T-helper 22 cell (primary cell): ENCODE data around the gene EHD1.
"Not testable (repeated sequence)": the region's sequence is repeated elsewhere in the genome, so short reads cannot be mapped to it uniquely, and the experiment has no call there.

Experiments used
- DNase-seq: peaks from one replicate; pipeline ENCODE4 v3.0.0-alpha.2; 2020; ENCODE audit warnings: low read depth

The EHD1 gene

DNA sequence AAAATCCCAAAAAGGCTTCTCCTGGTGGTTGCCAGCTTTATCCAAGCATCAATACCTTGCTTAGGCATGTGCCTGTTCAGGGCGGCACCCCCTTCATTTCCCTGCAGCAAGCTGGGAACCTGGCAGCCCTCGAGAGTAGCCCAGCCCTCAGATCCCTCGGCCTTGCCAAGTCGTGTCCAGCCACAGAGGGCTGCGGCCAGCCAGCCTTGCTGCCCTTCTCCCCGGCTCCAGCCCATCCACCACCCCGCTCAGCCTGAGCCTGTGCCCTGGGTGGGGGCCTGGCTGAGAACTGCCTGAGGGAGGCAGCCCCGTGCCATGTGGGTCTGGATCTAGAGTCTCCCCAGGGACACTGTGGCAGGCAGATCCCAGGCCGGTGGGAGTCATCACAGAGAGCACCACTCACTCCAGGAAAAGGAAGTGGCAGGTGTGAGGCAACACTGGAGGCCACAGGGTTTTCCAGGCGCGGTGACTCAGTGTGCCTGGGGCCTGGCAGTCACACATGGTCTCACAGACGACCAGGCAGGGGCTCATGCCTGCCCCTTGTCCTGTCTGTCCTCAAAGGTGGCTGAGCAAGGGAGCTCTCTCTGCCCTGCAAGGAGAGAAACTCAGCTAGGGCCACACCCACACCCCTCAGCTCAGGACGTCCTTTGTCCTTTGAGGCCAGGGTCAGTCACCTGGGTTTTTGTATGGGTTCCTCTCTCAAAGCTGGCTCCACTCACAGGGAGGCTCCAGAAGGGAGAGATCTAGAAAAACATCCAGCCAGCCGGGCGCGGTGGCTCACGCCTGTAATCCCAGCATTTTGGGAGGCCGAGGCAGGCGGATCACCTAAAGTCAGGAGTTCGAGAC, 21.8 kb downstream of the EHD1 start:
- no peak for DNase-seq

DNA sequence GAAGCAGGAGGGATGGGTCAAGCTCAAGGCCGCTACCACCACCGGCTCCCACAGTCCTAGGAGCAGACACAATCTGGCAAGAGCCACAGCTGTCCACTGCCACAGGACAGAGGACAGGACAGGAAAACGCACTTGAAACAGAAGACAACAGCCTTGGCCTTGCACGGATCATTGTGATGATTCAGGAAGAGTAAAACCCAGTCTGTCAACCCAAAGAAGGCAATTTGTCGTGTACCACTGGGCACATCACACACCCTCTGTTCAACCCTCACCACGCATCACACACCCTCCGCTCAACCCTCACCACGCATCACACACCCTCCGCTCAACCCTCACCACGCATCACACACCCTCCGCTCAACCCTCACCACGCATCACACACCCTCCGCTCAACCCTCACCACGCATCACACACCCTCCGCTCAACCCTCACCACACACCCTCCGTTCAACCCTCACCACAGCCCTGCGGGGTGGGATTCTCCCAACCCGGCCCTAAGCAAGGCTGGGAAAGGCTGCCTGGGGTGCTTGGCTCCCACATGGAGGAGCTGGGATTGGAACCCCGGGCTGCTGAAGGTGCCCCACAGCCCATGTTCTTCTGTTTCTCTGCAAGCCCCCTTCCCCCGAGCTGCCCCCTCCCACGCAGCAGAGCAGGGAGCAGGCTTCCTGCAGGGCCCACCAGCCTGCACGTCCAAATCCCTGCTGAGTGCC, 22.7 kb downstream of the EHD1 start:
- DNase-seq, result no peak

DNA sequence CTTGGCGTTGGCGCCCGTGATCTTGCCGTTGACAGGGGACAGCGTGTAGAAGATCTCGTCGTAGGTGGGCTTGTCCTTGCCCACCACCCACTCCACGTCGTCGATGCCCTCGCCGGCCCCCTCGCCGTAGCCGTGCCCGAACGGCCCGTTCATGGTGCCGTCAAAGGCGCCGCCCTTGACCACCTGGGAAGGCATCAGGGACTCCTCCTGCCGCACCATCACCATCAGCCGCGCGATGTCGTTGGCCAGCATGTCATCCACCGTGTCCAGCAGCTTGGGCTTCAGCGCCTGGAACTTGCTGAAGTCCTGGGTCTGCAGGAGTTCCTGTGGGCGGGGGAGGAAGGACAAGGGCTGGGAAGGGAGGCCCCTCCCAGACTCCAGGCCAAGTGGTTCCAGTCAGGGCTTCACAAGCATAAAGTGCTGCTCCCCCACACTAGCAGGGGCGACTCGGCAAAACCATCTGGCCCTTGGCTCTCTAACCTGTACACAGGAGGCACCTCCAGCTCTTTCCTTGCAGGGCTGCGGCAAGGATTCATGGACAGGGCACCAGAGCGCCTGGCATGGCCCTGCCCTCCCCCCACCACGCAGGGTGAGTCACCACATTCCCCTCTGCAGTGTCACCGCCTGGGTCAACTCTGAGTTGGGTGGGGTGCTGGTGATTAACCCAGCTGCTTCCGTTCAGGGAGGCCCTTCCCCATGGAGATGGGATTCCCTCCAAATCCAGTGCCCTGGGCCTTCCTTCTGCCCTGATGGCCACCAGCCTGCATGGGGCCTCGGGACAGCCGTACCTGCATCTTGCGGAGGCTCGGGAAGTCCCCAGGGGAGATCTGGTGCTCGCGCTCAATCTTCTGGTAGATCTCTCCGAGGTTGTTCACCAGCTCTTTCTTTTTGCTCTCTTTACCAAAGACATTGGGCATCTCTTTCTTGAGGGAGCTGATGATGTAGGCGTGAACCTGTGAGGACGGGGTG, 23.6 kb downstream of the EHD1 start:
- DNase-seq, result peak; percentile 46

- DNase-seq, result no peak
These were observed 24.3 kb downstream of the EHD1 start for GRCh38 chr11:64854157-64854533.

- no peak for DNase-seq
These were observed 24.7 kb downstream of the EHD1 start for GRCh38 chr11:64853709-64854108.

DNA sequence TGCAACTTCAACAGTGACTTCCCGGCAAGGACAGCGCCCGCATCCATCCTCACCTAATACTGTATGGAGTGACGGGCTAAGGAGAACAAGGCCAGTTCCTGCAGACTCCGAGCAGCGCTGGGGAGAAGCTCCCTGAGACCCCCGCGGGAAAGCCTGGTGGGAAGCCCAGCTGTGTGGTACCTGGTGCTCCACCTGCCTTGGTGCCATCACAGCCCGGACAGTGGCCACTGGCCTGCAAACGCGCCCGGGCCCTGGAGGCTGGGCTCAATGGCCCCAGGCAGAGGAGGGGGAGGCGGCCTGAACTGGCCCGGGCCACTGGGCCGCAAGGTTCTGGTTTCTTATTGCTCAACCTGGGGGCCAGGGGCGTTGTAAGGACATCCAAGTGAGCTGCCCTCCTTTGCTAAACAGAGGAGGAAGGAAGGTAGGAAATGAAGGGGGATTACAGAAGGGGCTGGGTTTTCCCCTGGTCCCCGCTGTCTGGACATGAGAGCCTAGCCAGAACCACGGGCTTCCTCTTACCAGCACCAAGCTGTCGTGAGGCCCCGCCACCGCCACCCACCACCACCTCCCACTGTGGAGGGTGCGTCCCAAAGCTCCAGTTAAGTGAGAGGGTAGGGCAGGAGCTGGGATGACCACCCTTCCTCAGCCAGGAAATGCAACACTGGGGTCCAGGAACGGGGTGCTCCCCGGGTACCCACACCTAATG, 25.5 kb downstream of the EHD1 start:
- no peak for DNase-seq

DNA sequence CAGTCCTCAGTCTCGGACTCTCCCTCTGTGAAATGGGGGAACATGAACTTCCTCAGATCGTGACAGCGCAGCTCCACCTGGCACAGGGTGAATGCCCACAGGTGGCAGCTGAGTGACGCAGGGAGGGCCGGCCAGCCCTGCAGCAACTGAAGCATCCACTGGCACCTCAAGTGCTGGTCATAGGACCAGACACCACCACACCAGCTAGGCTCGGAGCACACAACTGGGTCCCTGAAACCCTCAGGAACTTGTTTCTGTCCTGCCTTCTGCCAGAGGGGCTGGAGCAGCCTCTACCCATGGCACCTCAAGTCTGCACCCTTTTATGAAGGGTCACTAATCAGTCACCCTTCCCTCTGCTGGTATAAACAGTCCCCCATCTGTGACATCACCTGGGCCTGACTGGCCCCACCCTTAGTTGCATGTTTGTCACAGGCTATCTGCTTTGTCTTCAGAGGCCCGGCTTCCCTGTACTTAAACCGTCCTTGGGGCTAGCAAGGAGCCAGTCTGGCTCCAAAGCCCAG, 26.5 kb downstream of the EHD1 start:
- no peak for DNase-seq

DNA sequence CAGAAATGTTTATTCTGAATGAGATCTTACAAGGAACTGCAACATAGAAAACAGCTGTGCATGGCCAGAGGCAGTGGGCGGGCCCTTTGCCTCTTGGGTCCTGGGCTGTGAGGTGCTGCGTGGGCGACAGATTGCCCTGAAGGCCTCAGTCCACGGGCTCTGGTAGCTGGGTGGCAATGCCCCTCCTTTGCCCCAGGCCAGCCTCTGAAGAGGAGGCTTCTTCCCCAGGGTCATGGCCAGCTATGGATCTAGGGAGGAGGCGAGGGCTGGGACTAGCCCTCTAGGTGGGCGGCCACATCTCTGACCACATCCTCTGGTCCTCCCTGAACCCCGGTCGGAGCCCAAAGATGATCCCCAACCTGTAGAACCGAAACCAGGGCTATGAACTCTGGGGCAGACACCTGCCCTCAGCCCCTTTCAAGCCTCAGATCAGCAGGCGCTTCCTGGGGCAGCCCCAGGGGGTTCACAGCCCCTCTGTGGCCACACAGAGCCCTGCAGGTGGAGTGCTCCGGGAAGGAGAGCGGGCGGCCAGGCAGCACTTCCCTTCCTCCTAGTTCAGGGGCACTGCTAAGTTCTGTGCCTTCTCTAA, 27.3 kb downstream of the EHD1 start:
- DNase-seq, result peak; percentile 60

DNA sequence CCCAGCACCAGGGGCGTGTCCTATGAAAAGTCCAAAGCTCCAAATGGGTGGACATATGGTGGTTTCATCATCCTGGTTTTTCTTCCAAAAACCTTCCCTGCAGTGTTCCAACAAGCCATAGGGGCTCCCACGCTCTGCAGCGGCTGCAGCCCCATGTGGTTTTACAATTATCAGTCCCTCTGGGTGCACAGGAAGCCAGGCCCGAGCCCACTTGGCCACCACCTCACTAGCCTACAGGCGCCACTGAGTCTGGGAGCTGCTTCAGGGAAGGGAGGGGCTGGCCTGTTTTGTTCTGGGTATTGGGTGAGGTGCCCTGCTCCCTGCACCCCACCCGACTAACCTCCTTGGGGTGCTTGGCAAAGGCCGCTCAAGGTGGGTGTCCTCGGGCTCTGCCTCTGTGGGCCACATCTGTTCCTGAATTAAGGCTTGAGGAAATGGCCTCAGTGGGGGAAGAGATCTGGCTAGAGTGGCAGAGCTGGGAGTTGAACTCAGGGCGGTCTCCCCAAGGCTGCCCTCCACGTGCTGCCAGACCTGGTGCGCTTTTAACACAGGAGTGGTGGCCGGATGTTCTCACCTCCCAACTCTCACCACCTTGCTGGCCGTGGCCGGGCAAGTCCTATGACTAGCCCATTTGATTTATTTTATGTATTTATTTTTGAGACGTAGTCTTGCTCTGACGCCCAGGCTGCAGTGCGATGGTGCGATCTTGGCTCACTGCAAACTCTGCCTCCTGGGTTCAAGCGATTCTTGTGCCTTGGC, 28.6 kb downstream of the EHD1 start:
- no peak for DNase-seq

DNA sequence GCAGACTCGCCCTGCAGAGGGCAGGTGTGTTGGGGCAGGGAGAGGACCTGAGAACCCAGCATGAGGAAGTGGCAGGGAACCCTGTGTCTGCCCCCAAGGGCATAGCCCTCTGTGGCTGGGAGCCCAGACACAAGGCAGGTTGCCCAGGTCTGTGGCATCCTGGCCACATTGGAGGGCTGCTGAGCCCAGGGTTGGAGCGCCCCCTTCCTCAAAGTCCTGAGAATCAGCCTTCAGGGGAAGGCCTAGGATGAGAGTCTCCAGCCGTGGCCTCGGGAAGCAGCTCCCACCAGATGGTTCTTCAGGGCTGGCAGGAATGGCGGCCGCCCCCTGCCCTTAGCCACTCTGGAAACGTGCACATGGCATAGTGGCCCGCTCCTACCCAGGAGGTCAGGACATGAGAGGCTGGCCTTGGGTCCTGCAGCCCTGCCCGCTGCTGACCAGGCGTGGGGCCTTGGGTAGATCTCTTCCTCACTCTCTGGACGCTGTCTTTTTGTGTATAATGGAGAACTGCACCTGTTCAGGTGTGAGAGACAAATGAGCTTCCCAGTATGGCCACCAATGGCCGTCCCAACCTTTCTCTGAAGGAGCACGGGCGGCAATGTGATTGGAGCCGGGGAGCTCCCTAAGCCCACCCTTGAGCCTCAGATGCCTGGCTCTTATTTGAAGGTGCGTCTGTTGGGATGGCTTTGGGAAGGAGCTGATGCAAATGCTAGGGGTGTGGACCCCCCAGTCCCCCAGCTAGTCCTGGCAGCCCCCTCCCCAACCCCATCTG, 29.4 kb downstream of the EHD1 start:
- no peak for DNase-seq

GRCh38 chr11:64848214-64848825, 30.1 kb downstream of the EHD1 start:
- no peak for DNase-seq

- DNase-seq, result peak; percentile 79
These were observed 31.3 kb downstream of the EHD1 start for GRCh38 chr11:64846998-64847666.

DNA sequence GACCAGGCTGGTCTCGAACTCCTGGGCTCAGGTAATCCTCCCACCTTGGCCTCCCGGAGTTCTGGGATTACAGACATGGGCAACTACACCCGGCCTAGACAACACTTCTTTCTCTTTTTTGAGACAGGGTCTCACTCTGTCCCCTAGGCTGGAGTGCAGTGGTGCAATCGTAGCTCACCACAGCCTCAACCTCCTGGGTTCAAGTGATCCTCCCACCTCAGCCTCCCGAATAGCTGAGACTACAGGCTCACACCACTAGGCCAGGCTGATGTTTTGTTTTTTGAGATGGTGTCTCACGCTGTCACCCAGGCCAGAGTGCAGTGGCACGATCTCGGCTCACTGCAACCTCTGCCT, 32.7 kb downstream of the EHD1 start:
- DNase-seq, result not testable (repeated sequence)

GRCh38 chr11:64845129-64845775, 33.2 kb downstream of the EHD1 start:
- no peak for DNase-seq

- peak; percentile 68 for DNase-seq
These were observed 33.9 kb downstream of the EHD1 start, which contains the start of gene CDC42BPG for GRCh38 chr11:64844330-64845128. TSS of gene CDC42BPG (minus strand) at chr11:64844653. CDS start at chr11:64844569, 84 bp downstream.

DNA sequence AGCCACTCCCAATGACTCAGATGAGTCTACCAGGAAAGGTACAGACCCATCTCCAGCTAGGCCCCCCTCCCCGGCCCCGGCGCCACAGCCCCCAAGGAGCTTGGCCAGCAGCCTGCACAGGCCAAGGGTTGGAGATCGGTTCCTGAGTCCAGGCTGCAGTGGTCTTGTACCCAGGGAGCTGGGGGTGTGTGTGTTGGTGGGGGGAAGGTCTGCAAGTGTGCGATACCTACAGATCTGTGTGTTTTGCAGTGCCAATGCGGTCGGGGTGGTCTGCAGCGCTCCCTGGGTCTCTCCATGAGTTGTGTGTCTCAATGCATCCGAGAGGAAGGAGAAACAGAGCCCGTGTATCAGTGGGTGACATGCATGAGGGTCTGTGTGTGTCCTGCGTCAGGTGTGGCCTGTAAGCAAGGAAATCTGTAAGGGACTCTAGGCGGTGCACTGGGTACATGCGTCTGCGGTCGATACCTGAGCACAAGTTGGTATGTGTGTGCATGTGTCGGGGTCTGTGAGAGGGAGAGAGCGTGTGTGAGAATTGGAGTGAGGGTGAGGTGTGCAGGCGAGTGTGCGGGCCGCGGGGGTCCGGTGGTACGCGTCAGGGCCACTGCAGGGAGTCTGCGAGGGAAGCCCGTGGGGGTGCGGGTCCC, 34.6 kb downstream of the EHD1 start:
- DNase-seq, result no peak
